CD4-positive, alpha-beta T cell (primary cell): ENCODE measurements around the gene SHANK3. TPM values are rescaled to one million over a fixed set of nuclear protein-coding genes. Genes with fewer than 3 reads are reported as not detected.
"Not testable (repeated sequence)": the region's sequence is repeated elsewhere in the genome, so short reads cannot be mapped to it uniquely, and the experiment has no call there.

ENCODE experiments used
- ATAC-seq: fragments of 200-7000 bp; cut with Tn5 transposase; one replicate; pipeline ENCODE4 v1.10.0; 2022; ENCODE audit warnings: mild to moderate bottlenecking; ENCODE audit not compliant: poor library complexity
- CTCF ChIA-PET: fragments of 350-600 bp; sonication (Branson Sonifier 250); formaldehyde crosslinking; loops from one replicate; lab custom pipeline; 2021; ENCODE audit warnings: antibody characterized with exemption, inconsistent platforms; lab: Charles Lee
- POLR2A ChIA-PET: fragments of 350-600 bp; sonication (Branson Sonifier 250); formaldehyde crosslinking; loops from one replicate; lab custom pipeline; 2021; ENCODE audit warnings: antibody characterized with exemption, inconsistent platforms; lab: Charles Lee
- DNase-seq, 14 experiments: peaks; one replicate each; pipeline ENCODE4 v3.0.0-alpha.2; 2013 to 2020; ENCODE audit warnings: mixed read lengths in 2 of 14
- H3K27ac ChIP-seq, 2 donors: one replicate each; pipeline versions ENCODE4 v1.5.1 to v1.7.0; 2013; ENCODE audit warnings: low read length in 2 of 2, low read depth in 1 of 2, mild to moderate bottlenecking in 1 of 2
- H3K27me3 ChIP-seq, 2 experiments: 1 replicate in 1 of 2; 2 replicates in 1 of 2; pipeline versions ENCODE4 v1.6.1 to v1.7.0; 2013; ENCODE audit warnings: low read length in 2 of 2, control low read depth in 1 of 2, mild to moderate bottlenecking in 1 of 2, moderate library complexity in 1 of 2; ENCODE audit not compliant: insufficient read depth in 2 of 2, control insufficient read depth in 1 of 2
- H3K36me3 ChIP-seq: one replicate; pipeline ENCODE4 v1.6.1; 2013; ENCODE audit warnings: low read length, control low read depth; ENCODE audit not compliant: insufficient read depth
- H3K4me1 ChIP-seq: one replicate; pipeline ENCODE4 v1.6.1; 2013; ENCODE audit warnings: low read length, control low read depth; ENCODE audit not compliant: insufficient read depth
- H3K4me3 ChIP-seq: one replicate; pipeline ENCODE4 v1.5.1; 2013; ENCODE audit warnings: mild to moderate bottlenecking, low read length, moderate library complexity
- H3K9me3 ChIP-seq, 2 experiments: 1 replicate in 1 of 2; 2 replicates in 1 of 2; pipeline versions ENCODE4 v1.6.1 to v1.7.0; 2013; ENCODE audit warnings: low read length in 2 of 2, mild to moderate bottlenecking in 2 of 2, control low read depth in 1 of 2, moderate library complexity in 1 of 2; ENCODE audit not compliant: control insufficient read depth in 1 of 2, insufficient read depth in 1 of 2
- H3K27ac Mint-ChIP-seq: one replicate; pipeline ENCODE4 v1.8.0; 2020; ENCODE audit warnings: mixed read lengths
- H3K27me3 Mint-ChIP-seq: one replicate; pipeline ENCODE4 v1.8.0; 2021; ENCODE audit warnings: mixed read lengths
- H3K36me3 Mint-ChIP-seq: one replicate; pipeline ENCODE4 v1.8.0; 2021; ENCODE audit warnings: low read depth, mixed read lengths
- H3K4me1 Mint-ChIP-seq: one replicate; pipeline ENCODE4 v1.8.0; 2021; ENCODE audit warnings: low read depth, mixed read lengths
- H3K4me3 Mint-ChIP-seq: one replicate; pipeline ENCODE4 v1.8.0; 2020; ENCODE audit warnings: mild to moderate bottlenecking, mixed read lengths
- H3K9me3 Mint-ChIP-seq: one replicate; pipeline ENCODE4 v1.8.0; 2020; ENCODE audit warnings: mixed read lengths
- intact Hi-C, 2 experiments: fragments of 100-400 bp; cut with DNase I in 1 of 2; cut with micrococcal nuclease in 1 of 2; formaldehyde crosslinking; loops; one replicate each; pipeline versions ENCODE4 v1.15.1 to v1.9.0; 2023 to 2025; cut with DNase I, micrococcal nuclease
- total RNA-seq, 174 experiments: library from RNA in 2 of 174; stranded (reverse) in 2 of 174; gene quantifications; one replicate each; pipeline ENCODE4 v1.2.3 and lab custom pipeline; 2021 to 2026
- TF ChIP-seq, protein P1 (sequence below): fragments of 200-600 bp; IDR thresholded peaks from one replicate; pipeline ENCODE4 v1.8.0; 2022; ENCODE audit warnings: antibody characterized with exemption, mild to moderate bottlenecking

The SHANK3 gene
- total RNA-seq, 2 experiments from 2014 or later = not detected

DNA sequence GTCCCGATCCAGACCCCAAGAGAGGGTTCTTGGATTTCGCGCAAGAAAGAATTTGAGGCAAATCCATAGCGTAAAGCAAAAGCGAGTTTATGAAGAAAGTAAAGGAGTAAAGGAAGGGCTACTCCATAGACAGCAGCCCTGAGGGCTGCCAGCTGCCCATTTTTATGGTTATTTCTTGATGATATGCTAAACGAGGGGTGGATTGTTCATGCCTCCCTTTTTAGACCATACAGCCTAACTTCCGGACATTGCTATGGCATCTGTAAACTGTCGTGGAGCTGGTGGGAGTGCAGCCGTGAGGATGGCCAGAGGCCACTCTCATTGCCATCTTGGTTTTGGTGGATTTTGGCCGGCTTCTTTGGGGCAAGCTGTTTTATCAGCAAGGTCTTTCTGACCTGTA lies 19.4 kb upstream of the SHANK3 start:
- DNase-seq (no peak), ATAC-seq (no peak)
- Histone ChIP-seq H3K9me3 (peaks cover 4 to 6% of the 10 kb centered on the region in 2 experiments), H3K27me3 (peaks cover 5% of the 10 kb centered on the region in 2 experiments), H3K4me3 (no peak overlapping the region), H3K4me1 (no peaks in the 10 kb centered on the region), H3K36me3 (no peaks in the 10 kb centered on the region), H3K27ac (no peak overlapping the region)
- Mint-ChIP-seq H3K4me1 (no peaks in the 10 kb centered on the region), H3K36me3 (no peaks in the 10 kb centered on the region), H3K9me3 (no peaks in the 10 kb centered on the region), H3K27me3 (peaks cover 16% of the 10 kb centered on the region), H3K27ac (no peak overlapping the region), H3K4me3 (no peak overlapping the region)
- ChIA-PET CTCF (no interaction called here), POLR2A (no interaction called here)
- intact Hi-C loops = no loop called here
- TF ChIP-seq, protein P1, sequence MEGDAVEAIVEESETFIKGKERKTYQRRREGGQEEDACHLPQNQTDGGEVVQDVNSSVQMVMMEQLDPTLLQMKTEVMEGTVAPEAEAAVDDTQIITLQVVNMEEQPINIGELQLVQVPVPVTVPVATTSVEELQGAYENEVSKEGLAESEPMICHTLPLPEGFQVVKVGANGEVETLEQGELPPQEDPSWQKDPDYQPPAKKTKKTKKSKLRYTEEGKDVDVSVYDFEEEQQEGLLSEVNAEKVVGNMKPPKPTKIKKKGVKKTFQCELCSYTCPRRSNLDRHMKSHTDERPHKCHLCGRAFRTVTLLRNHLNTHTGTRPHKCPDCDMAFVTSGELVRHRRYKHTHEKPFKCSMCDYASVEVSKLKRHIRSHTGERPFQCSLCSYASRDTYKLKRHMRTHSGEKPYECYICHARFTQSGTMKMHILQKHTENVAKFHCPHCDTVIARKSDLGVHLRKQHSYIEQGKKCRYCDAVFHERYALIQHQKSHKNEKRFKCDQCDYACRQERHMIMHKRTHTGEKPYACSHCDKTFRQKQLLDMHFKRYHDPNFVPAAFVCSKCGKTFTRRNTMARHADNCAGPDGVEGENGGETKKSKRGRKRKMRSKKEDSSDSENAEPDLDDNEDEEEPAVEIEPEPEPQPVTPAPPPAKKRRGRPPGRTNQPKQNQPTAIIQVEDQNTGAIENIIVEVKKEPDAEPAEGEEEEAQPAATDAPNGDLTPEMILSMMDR = no peak

- H3K36me3 ChIP-seq, H3K4me1 Mint-ChIP-seq, H3K27ac ChIP-seq, H3K27me3 ChIP-seq, H3K4me3 ChIP-seq, ATAC-seq, H3K9me3 ChIP-seq, POLR2A ChIA-PET, DNase-seq, intact Hi-C loops, H3K9me3 Mint-ChIP-seq, H3K27ac Mint-ChIP-seq, H3K36me3 Mint-ChIP-seq, H3K4me3 Mint-ChIP-seq, H3K4me1 ChIP-seq, CTCF ChIA-PET: not testable (repeated sequence)
- peaks cover 21% of the 10 kb centered on the region for H3K27me3 Mint-ChIP-seq
Measured at GRCh38 chr22:50654664-50655063, 18.0 kb upstream of the SHANK3 start.

GRCh38 chr22:50656122-50657070 lies 16.2 kb upstream of the SHANK3 start:
- no peak for DNase-seq
- no peak for ATAC-seq
- Mint-ChIP-seq H3K36me3 (no peaks in the 10 kb centered on the region), H3K27me3 (peaks cover 29% of the 10 kb centered on the region), H3K4me1 (no peaks in the 10 kb centered on the region), H3K4me3 (no peak overlapping the region), H3K9me3 (no peaks in the 10 kb centered on the region), H3K27ac (no peak overlapping the region)
- POLR2A ChIA-PET = no interaction called here
- TF ChIP-seq, protein P1 = no peak
- no peaks in the 10 kb centered on the region for H3K36me3 ChIP-seq
- CTCF ChIA-PET = no interaction called here
- no peak overlapping the region for H3K27ac ChIP-seq
- H3K27me3 ChIP-seq = peaks cover 5% of the 10 kb centered on the region in 2 experiments
- no peak overlapping the region for H3K4me3 ChIP-seq
- no peaks in the 10 kb centered on the region for H3K9me3 ChIP-seq
- H3K4me1 ChIP-seq = no peaks in the 10 kb centered on the region
- intact Hi-C loops = no loop called here
